ENCODE measurements around the gene SLC38A10.
"Not testable (repeated sequence)": the region's sequence is repeated elsewhere in the genome, so short reads cannot be mapped to it uniquely, and the experiment has no call there.

The SLC38A10 gene

DNA sequence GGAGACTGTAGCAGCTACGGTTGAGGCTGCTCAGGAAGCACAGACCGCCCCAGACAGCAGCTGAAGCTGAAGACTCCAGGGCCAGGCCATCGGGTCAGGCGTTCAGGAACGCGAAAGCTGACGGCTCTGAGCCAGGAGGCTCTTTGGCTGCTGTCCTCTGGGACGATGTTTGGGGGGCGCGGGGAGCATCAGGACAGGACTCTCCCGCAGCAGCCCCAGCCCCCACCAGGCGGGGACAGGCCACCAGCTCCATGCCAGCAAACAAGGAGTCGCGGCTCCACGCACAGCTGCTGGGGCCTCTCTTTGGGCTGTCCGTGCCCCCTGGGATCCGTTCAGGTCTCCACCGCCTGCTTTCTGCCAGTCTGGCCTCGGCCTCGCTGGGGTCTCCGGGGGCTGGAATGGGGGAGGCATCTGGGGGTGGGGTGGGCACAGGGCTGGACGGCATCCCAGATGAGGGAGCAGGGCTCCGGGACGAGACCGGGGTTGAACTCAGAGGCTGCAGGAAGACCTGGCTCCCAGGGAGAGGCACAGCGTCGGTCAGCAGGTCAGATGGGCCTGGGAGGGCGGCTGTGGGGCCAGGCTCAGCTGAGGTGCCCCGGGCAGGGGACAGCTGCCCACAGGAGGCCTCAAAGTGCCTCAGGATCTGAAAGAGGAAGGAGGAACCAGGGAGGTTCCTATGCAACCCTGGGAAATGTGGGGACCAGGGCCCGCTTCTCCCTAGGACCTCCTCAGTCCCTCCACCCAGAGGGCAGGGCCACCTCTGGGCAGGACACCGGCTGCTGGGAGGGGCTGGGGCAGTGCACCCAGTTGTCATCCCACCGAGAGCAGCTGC, 66.1 kb downstream of the SLC38A10 start:
- H3K4me3 Mint-ChIP-seq = no peak overlapping the region
- no peaks in the 10 kb centered on the region for H3K9me3 Mint-ChIP-seq
- peaks cover 4% of the 10 kb centered on the region for H3K27me3 Mint-ChIP-seq (ENCODE audit: low read depth)
- no peak overlapping the region for H3K27ac Mint-ChIP-seq
- H3K36me3 Mint-ChIP-seq (ENCODE audit: low read depth) = peaks cover 13% of the 10 kb centered on the region
- H3K4me1 Mint-ChIP-seq (ENCODE audit: low read depth) = peaks cover 3% of the 10 kb centered on the region

DNA sequence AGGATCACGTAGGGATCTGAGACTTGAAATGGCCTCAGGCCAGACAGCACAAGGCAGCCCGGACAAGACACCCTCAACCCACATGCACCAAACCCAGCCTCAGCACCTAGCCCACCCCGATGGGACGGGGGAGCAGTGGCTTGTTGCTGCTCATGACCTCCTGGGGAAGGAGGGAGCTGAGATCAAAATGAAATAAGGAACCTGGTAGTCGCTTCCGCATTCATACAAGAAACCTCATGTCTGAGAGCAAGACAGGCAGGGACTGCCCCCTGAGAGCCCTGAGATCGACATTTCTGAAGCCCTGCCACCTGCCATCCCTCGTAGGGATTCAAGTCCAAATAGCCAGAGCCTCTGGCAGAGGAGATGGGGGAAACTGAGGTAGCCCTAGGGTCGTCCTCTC, 66.7 kb downstream of the SLC38A10 start:
- H3K27ac Mint-ChIP-seq = no peak overlapping the region
- H3K4me1 Mint-ChIP-seq (ENCODE audit: low read depth) = peaks cover 9% of the 10 kb centered on the region
- H3K9me3 Mint-ChIP-seq = no peaks in the 10 kb centered on the region

DNA sequence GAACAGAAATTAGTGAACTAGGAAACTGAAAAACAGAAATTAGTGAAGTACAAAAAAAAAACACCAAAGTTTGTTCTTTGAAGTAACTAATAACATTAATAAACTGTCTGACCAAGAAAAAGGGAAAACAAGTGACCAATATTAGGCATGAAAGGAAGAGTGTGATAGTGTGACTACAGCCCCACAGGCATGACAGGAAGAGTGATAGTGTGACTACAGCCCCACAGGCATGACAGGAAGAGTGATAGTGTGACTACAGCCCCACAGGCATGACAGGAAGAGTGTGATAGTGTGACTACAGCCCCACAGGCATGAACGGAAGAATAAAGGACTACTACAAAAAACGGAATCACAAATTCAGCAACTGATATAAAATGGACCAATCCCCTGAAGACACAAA, 67.5 kb downstream of the SLC38A10 start:
- not testable (repeated sequence) for H3K4me1 Mint-ChIP-seq (ENCODE audit: low read depth); H3K4me3 Mint-ChIP-seq; H3K27ac Mint-ChIP-seq; H3K27me3 Mint-ChIP-seq (ENCODE audit: low read depth); H3K9me3 Mint-ChIP-seq
- peaks cover 13% of the 10 kb centered on the region for H3K36me3 Mint-ChIP-seq (ENCODE audit: low read depth)

More for the DNA sequence above, 66.7 kb downstream of the SLC38A10 start:
- Mint-ChIP-seq H3K4me3 (no peak overlapping the region), H3K27me3 (ENCODE audit: low read depth) (peaks cover 4% of the 10 kb centered on the region), H3K36me3 (ENCODE audit: low read depth) (peaks cover 13% of the 10 kb centered on the region)

- Mint-ChIP-seq H3K36me3 (ENCODE audit: low read depth) (peaks cover 3% of the 10 kb centered on the region), H3K9me3 (no peaks in the 10 kb centered on the region), H3K4me1 (ENCODE audit: low read depth) (peaks cover 15% of the 10 kb centered on the region), H3K27ac (peak overlapping the region; percentile 62), H3K4me3 (peak overlapping the region; percentile 78), H3K27me3 (ENCODE audit: low read depth) (peaks cover 4% of the 10 kb centered on the region)
Observed at GRCh38 chr17:81223762-81224130, 71.4 kb downstream of the SLC38A10 start.

DNA sequence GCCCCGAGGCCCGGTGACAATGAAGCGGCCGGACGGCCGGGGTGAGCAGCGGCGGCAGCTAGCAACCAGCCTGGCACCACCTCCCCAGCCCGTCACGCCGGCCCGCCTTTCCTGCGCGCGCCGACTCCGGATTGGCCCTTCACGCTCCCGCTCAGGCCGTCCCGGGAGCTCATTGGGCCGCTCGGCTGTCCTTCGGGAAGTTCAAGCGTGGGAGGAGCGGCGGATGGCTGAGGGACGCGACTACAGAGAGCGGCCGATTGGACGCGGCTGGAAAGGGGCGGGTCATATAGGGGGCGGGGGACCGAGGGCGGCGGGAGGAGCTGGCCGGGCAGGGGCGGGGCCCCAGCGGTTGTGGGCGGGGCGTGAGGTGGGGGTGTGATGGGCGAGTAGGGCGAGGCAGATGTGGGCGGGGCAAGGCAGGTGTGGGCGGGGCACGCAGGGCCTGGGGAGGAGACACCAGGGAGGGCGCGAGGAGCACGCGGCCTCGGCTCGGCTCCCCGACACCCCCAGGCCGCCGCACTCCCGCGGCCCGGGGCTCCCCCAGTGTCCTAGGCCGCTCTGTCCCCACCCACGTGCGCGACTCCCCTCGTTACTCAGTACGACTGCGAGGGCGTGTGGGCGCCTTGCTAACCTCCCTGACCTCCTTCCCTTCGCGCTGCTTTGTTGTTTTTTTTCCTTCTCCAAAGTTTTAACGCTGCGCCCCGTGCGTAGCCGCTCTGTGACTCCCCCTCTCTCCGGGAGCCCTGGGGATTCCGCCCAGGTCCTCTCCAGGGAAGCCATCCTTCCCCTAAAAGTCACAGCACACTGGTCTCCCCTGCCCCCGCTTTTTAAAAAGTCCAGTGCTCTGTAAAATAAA, 72.0 kb downstream of the SLC38A10 start, which contains the start of gene CEP131:
Gene CEP131 (minus strand): TSS at position 60 of the 856 bp plus-strand sequence. CDS start 2,909 bp downstream, outside the sequence.
- H3K9me3 Mint-ChIP-seq = no peaks in the 10 kb centered on the region
- H3K27ac Mint-ChIP-seq = peak within 1 kb of the TSS; percentile 62

GRCh38 chr17:81222620-81222905, 72.5 kb downstream of the SLC38A10 start:
- Mint-ChIP-seq H3K27ac (no peak overlapping the region), H3K36me3 (ENCODE audit: low read depth) (peaks cover 1% of the 10 kb centered on the region), H3K27me3 (ENCODE audit: low read depth) (peaks cover 4% of the 10 kb centered on the region), H3K9me3 (no peaks in the 10 kb centered on the region), H3K4me3 (peak overlapping the region; percentile 67), H3K4me1 (ENCODE audit: low read depth) (peaks cover 13% of the 10 kb centered on the region)

More for the DNA sequence above, 72.0 kb downstream of the SLC38A10 start, which contains the start of gene CEP131:
- Mint-ChIP-seq H3K4me3 (peak within 1 kb of the TSS; percentile 78), H3K4me1 (ENCODE audit: low read depth) (peaks cover 15% of the 10 kb centered on the region), H3K27me3 (ENCODE audit: low read depth) (peaks cover 4% of the 10 kb centered on the region), H3K36me3 (ENCODE audit: low read depth) (peaks cover 3% of the 10 kb centered on the region)

DNA sequence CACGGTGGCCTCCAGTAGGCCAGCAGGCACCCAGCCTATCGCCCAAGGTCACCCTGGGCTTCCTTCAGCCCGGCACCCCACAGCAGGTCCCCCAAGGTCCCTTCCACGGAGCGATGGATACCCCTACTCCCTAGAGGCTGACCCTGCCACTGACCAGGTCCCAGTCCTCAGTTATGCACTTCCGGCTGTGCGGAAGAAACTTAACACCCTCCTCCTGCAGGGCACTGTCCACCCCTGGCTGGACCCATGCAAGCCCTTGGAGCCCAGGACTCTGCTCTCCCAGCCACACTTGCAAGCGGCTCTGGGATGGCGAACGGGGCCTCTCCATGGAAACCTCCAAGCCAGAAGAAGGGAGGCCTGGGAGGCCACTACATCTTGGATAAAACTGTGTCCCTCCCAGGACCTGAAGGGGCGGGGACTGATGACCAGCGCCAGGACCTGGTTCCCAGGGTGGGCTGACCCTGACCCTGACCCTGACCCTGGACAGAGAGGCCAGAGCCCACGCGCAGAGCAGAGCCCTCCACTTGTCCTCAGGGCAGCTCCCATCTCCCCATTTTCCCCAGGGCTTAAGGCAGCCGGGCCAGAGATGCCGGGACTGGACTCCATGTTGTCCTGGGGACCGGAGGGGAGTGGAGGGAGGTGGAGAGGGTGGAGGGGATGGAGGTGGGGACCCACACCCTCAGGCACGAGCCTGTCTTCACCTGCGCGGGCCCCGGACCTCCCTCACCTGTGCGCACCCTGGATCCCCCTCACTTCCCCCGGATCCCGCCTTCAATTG, 73.1 kb downstream of the SLC38A10 start:
- Mint-ChIP-seq H3K9me3 (no peaks in the 10 kb centered on the region), H3K36me3 (ENCODE audit: low read depth) (no peaks in the 10 kb centered on the region), H3K4me3 (peak overlapping the region; percentile 66), H3K27ac (no peak overlapping the region), H3K4me1 (ENCODE audit: low read depth) (peaks cover 12% of the 10 kb centered on the region), H3K27me3 (ENCODE audit: low read depth) (peaks cover 4% of the 10 kb centered on the region)

DNA sequence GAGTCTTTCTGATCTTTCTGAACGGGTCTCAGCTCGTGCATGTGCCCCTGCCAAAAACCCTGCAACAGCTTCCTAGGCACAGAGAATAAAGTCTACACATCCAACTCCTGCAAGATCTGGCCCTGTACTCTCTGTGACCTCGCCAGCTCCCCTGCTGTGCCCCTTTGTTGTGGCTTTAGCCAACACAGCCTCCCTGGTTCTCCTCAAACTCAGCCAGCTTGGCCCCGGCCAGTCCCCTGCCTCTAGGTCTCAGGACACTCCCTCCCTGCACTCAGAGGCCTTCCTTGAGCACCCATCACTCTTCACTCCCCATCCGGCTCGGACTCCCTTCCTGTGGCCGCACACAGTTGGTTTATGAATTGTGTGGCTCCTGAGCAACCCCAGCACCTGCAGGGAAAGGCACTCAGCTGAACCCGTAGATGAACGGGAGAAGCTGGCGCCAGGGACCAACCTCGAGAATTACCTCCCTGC, 73.7 kb downstream of the SLC38A10 start:
- Mint-ChIP-seq H3K36me3 (ENCODE audit: low read depth) (no peaks in the 10 kb centered on the region), H3K27me3 (ENCODE audit: low read depth) (peaks cover 4% of the 10 kb centered on the region), H3K27ac (no peak overlapping the region), H3K9me3 (no peaks in the 10 kb centered on the region), H3K4me1 (ENCODE audit: low read depth) (peaks cover 14% of the 10 kb centered on the region), H3K4me3 (peak overlapping the region; percentile 66)

DNA sequence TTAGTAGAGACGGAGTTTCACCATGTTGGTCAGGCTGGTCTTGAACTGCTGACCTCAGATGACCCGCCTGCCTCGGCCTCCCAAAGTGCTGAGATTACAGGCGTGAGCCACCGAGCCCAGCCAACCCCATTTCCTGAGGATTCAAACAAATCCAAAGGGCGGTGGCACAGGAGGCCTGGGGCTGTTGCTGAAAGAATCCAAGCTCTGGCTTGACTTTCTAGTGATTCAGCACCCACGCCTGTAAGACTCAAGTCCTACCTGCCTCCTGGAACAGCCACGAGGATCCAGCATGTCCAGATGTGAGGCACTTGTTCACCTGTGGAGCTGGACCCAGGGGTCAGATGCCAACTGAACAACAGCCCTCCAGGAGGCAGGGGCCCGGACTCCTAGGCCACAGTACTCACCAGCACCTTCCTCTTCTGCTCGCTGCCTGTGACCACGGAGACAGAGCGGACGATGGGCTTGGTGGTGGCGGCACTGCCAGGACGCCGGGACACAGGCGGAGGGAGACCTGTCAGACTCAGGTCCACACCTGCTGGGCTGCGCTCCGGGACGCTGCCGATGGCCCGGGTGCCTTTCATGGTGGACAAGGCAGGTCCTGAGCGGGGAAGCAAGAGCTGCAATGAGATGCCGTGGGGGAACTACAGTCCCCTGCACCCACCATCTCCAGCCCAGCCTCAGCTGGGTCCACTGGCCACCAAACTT, 75.5 kb downstream of the SLC38A10 start:
- Mint-ChIP-seq H3K9me3 (no peaks in the 10 kb centered on the region), H3K27me3 (ENCODE audit: low read depth) (no peaks in the 10 kb centered on the region), H3K4me1 (ENCODE audit: low read depth) (peaks cover 14% of the 10 kb centered on the region), H3K4me3 (no peak overlapping the region), H3K27ac (no peak overlapping the region), H3K36me3 (ENCODE audit: low read depth) (no peaks in the 10 kb centered on the region)

- no peaks in the 10 kb centered on the region for H3K9me3 Mint-ChIP-seq
Observed at GRCh38 chr17:81218991-81219390, 76.1 kb downstream of the SLC38A10 start.

GRCh38 chr17:81218459-81218858, 76.6 kb downstream of the SLC38A10 start:
- no peaks in the 10 kb centered on the region for H3K36me3 Mint-ChIP-seq (ENCODE audit: low read depth)
- no peak overlapping the region for H3K4me3 Mint-ChIP-seq
- no peak overlapping the region for H3K27ac Mint-ChIP-seq
- H3K27me3 Mint-ChIP-seq (ENCODE audit: low read depth) = no peaks in the 10 kb centered on the region
- H3K9me3 Mint-ChIP-seq = no peaks in the 10 kb centered on the region
- H3K4me1 Mint-ChIP-seq (ENCODE audit: low read depth) = peaks cover 8% of the 10 kb centered on the region

More at GRCh38 chr17:81218991-81219390, 76.1 kb downstream of the SLC38A10 start:
- Mint-ChIP-seq H3K4me3 (no peak overlapping the region), H3K27ac (no peak overlapping the region), H3K27me3 (ENCODE audit: low read depth) (no peaks in the 10 kb centered on the region), H3K36me3 (ENCODE audit: low read depth) (no peaks in the 10 kb centered on the region), H3K4me1 (ENCODE audit: low read depth) (peaks cover 13% of the 10 kb centered on the region)

GRCh38 chr17:81217491-81217890, 77.6 kb downstream of the SLC38A10 start:
- Mint-ChIP-seq H3K27me3 (ENCODE audit: low read depth) (no peaks in the 10 kb centered on the region), H3K4me1 (ENCODE audit: low read depth) (peaks cover 7% of the 10 kb centered on the region), H3K36me3 (ENCODE audit: low read depth) (no peaks in the 10 kb centered on the region), H3K9me3 (no peaks in the 10 kb centered on the region), H3K27ac (no peak overlapping the region), H3K4me3 (no peak overlapping the region)

DNA sequence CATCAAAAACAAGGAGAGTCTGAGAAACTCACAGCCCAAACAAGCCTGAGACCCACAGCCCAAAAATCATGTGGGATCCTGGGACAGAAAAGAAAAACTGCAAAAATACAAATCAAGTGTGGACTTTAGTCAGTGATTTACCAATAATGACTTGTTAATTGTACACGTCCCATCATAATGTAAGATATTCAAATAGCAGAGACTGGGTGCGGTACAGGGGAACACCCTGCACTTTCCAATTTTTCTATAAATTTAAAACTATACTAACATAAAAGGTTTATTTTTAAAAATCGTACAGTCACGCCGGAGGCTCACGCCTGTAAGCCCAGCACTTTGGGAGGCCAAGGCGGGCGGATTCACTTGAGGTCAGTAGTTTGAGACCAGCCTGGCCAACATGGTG, 81.1 kb downstream of the SLC38A10 start:
- Mint-ChIP-seq H3K36me3 (ENCODE audit: low read depth) (no peaks in the 10 kb centered on the region), H3K9me3 (no peaks in the 10 kb centered on the region), H3K27ac (no peak overlapping the region), H3K4me3 (no peak overlapping the region), H3K27me3 (ENCODE audit: low read depth) (no peaks in the 10 kb centered on the region), H3K4me1 (ENCODE audit: low read depth) (peaks cover 2% of the 10 kb centered on the region)

DNA sequence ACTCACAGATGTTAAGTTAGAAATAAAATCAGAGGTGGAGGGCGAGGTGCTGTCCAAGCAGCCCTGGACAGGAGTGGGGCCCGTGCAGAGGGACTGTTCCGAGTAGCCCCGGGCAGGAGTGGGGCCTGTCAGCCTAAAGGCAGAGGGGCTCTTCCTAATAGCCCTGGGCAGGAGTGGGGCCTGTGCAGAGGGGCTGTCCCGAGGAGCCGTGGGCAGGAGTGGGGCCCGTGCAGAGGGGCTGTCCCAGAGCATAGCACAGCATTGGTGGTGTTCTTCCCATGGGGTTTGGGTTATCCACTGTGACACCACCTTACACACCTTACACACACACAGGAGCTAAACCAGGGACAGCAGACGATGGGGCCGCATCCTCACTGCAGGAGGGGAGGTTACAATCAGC, 82.7 kb downstream of the SLC38A10 start:
- no peak overlapping the region for H3K27ac Mint-ChIP-seq
- peaks cover 2% of the 10 kb centered on the region for H3K4me1 Mint-ChIP-seq (ENCODE audit: low read depth)
- no peaks in the 10 kb centered on the region for H3K27me3 Mint-ChIP-seq (ENCODE audit: low read depth)
- H3K9me3 Mint-ChIP-seq = no peaks in the 10 kb centered on the region
- no peaks in the 10 kb centered on the region for H3K36me3 Mint-ChIP-seq (ENCODE audit: low read depth)
- no peak overlapping the region for H3K4me3 Mint-ChIP-seq

Measured in T-helper 1 cell treated with Interleukin-12 subunit alpha and Interleukin-12 subunit beta and Interleukin-4 antibody, amounts not matched to agents 30 μg/mL and 1 μg/mL, for 36 hours (primary cell).